ENCODE results near the gene ADCY5.

ADCY5 gene

GRCh38 chr3:123430266-123430665, 18.6 kb downstream of the ADCY5 start:
- no peak for TF ChIP-seq ZNF274 (IDR thresholded peaks at IDR 0.05; ENCODE audit: low read depth, low read length)

DNA sequence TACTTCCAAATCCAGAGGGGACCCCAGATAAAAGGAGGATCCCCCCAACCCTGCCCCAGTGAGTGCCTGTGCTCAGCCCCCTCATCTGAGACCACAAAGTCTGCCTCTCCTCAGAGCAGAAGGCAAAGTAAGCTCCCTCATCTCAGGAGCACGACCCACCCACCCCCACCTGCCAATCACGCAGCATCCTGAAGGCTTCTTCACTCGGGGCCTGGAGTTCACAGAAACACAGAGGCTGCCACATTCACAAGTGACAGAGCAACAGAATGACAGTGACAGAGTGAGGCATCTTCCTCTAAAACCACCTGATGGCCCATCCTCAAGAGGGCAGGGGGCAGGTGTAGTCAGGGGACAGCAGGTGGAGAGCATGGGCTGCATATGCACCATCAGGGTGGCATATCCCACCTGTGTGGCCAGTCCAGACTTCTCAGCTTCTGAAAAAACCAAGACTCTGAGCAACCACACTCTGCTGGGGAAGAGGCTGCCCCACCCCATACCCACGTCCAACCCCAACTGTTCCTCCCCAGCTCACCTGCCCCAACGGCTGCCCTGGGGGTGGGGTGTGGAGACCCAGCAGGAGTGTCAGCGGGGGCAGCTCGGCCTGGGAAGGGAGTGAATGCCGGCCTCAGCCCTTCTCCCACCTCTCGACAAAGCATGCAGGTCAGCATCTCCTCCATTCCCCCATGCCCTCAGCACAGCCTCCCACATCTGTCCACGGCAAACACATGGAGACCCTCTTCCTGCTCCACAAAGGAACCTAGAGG, 19.3 kb downstream of the ADCY5 start:
- TF ChIP-seq ZNF274 (IDR thresholded peaks at IDR 0.05; ENCODE audit: low read depth, low read length): no peak
- H3K4me3 ChIP-seq (ENCODE audit: low read length): no peak overlapping the region

More at GRCh38 chr3:123430266-123430665, 18.6 kb downstream of the ADCY5 start:
- H3K4me3 ChIP-seq (ENCODE audit: low read length): no peak overlapping the region

- no peak for TF ChIP-seq ZNF274 (IDR thresholded peaks at IDR 0.05; ENCODE audit: low read depth, low read length)
Measured at GRCh38 chr3:123424999-123425712, 23.7 kb downstream of the ADCY5 start.

DNA sequence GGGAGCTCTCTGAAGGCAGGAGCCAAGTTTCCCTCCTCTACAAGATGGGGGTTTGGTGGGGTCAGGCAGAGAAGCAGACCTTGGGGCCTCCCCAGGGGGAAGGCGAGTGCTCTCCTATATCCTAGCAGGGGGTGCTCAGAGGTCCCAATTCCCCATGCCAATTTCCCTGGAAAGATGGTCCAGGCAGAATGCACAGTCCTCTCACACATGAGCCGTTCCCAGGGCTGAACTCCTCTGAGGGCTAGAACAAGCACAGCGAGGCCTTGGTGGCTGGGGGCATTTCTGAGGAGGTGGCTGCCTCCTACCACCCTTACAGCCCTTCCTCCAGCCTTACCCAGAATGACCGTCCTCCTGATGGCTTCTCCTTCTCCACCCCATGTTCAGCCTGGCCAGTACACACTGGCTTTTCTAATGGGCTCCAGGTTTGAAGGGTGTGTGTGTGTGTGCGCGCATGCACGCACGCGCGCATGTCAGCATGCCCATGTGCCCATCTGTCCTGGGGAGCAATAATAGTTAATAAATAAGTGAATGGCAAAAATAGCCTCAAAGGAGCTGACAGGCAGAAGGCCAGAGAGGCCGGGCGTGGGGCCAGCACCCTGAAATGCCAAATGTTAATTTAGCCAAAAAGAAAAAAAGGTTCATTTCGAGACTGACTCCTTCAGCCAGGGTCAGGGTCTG, 24.4 kb downstream of the ADCY5 start:
- no peak for TF ChIP-seq ZNF274 (IDR thresholded peaks at IDR 0.05; ENCODE audit: low read depth, low read length)
- no peak overlapping the region for H3K4me3 ChIP-seq (ENCODE audit: low read length)

More at GRCh38 chr3:123424999-123425712, 23.7 kb downstream of the ADCY5 start:
- H3K4me3 ChIP-seq (ENCODE audit: low read length): no peak overlapping the region

DNA sequence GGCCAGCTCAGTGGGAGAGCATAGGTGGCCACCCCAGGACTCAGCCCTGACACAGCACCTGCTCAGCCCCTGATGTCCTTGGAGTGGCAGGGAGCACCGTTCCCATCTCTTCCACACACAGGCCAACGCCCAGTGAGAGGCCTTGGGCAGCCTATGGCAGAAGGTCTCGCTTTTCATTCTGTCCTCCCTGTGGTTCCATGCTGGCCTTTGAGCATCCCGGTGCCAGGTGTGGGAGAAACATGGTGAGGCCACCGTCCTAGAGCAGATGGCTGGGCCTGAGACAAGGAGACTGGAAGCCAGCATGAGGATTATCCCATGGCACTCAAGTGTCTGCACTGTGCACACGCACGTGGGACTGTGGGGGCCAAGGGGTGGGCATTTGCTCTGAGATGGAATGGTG, 25.1 kb downstream of the ADCY5 start:
- H3K4me3 ChIP-seq (ENCODE audit: low read length): no peak overlapping the region
- no peak for TF ChIP-seq ZNF274 (IDR thresholded peaks at IDR 0.05; ENCODE audit: low read depth, low read length)

- H3K4me3 ChIP-seq (ENCODE audit: low read length): no peak overlapping the region
- no peak for TF ChIP-seq ZNF274 (IDR thresholded peaks at IDR 0.05; ENCODE audit: low read depth, low read length)
Measured at GRCh38 chr3:123423031-123423430, 25.9 kb downstream of the ADCY5 start.

DNA sequence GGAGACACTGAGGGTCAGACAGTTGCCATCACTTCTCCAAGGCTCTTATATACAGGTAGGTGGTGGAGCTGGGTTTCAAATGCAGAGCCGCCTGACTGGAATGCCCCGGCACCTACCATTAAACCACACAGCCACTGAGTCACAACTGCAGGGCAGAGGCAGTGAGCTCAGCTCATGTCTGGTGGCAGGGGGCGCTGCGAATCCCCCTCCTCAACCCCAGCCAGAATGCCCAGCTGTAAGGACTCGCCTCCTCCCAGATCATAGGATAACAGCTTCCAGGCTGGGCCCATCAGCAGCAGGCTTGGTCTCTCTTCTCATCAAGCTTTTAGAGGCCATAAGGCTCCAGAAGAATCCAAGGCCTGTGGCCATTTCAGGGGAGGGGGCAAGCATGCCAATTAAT, 26.4 kb downstream of the ADCY5 start:
- no peak for TF ChIP-seq ZNF274 (IDR thresholded peaks at IDR 0.05; ENCODE audit: low read depth, low read length)
- no peak overlapping the region for H3K4me3 ChIP-seq (ENCODE audit: low read length)

DNA sequence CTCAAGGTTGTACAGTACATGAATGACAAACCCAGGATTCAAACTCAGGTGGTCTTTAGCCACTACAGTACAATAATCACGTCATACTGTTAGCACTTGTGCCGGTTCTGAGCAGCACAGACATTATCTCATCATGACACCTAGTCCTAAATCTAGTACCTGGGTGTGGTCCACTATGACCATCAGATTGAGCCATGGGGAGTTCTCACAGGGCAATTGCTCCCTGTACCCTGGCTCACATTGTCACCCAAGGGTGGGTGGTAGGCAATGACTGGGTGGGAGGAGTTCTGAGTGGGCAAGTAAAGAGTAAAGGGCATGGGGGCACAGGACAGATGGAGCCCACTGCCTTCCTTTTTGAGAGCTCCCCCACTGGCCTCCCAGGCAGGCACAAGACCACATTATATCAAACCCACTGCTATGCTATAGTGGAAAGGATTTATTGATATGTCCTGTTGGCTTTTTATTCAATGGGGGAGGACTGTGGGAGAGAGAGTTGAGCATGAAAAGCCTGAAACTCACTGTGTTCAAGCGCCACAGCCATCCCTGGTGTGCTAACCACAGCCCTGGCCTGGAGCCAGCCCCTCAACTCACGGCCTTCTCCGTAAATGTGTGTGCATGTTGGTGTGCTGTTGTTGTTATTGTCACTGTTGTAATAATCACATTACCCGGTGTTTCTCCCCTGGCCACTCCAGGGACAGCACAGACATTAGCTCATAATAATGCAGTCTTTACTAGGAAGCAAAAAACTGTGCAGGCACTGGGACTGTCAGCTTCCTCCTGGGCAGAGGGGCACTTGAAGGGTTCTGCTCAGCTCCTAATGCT, 27.3 kb downstream of the ADCY5 start:
- no peak overlapping the region for H3K4me3 ChIP-seq (ENCODE audit: low read length)
- no peak for TF ChIP-seq ZNF274 (IDR thresholded peaks at IDR 0.05; ENCODE audit: low read depth, low read length)

GRCh38 chr3:123420416-123420968, 28.4 kb downstream of the ADCY5 start:
- no peak for TF ChIP-seq ZNF274 (IDR thresholded peaks at IDR 0.05; ENCODE audit: low read depth, low read length)
- H3K4me3 ChIP-seq (ENCODE audit: low read length): no peak overlapping the region

DNA sequence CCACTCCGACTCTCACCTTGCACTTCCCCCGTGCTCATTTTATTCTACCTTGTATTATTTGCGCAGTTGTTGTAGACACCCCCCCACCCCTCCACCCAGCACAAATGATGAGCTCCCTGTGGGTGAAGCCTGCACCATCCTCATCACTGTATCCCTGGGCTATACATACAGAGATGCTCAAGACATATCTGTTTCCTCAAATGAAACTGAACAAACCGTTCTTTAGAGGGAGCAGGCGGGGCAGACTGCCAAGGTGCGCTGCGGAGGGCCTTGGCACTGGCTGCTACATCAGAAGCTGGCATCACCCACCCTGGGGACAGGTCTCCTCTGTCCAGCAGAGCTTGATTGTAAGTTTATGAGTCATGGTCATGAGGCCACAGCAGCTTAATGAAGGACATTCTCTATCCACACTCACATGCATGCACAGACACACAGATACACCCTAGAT, 29.0 kb downstream of the ADCY5 start:
- H3K4me3 ChIP-seq (ENCODE audit: low read length): no peak overlapping the region
- TF ChIP-seq ZNF274 (IDR thresholded peaks at IDR 0.05; ENCODE audit: low read depth, low read length): no peak

GRCh38 chr3:123419181-123419849, 29.6 kb downstream of the ADCY5 start:
- no peak overlapping the region for H3K4me3 ChIP-seq (ENCODE audit: low read length)
- TF ChIP-seq ZNF274 (IDR thresholded peaks at IDR 0.05; ENCODE audit: low read depth, low read length): no peak

- H3K4me3 ChIP-seq (ENCODE audit: low read length): no peak overlapping the region
- TF ChIP-seq ZNF274 (IDR thresholded peaks at IDR 0.05; ENCODE audit: low read depth, low read length): no peak
Measured at GRCh38 chr3:123416647-123417046, 32.2 kb downstream of the ADCY5 start.

DNA sequence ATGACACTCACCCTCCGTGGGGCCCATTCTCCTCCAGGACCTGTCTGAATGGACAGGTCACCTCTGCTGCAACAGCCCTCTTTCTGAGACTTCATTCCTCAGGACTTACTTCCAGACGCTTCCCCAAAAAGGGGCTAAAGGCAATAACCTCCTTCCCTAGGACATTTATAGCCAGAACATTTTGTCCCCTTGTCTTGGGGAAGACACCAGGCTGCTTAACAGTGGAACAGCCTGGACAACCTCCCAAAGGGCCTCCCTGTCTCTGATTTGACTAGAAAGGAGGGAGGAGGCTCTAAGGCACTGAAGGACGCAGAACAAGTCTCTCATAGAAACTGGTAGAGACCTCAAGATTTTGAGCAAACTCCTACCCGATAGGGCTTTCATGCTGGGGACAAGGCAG, 32.7 kb downstream of the ADCY5 start:
- no peak for TF ChIP-seq ZNF274 (IDR thresholded peaks at IDR 0.05; ENCODE audit: low read depth, low read length)
- no peak overlapping the region for H3K4me3 ChIP-seq (ENCODE audit: low read length)

Measured in GM08714 (cell line).